GM21619 (cell line): ENCODE measurements around the gene OTUB1.
"Not testable (repeated sequence)": the region's sequence is repeated elsewhere in the genome, so short reads cannot be mapped to it uniquely, and the experiment has no call there.

Experiments used
- ATAC-seq: cut with Tn5 transposase; IDR thresholded peaks from one replicate; pipeline ENCODE4 v1.9.1; 2021; ENCODE audit not compliant: unreplicated experiment

Gene OTUB1

DNA sequence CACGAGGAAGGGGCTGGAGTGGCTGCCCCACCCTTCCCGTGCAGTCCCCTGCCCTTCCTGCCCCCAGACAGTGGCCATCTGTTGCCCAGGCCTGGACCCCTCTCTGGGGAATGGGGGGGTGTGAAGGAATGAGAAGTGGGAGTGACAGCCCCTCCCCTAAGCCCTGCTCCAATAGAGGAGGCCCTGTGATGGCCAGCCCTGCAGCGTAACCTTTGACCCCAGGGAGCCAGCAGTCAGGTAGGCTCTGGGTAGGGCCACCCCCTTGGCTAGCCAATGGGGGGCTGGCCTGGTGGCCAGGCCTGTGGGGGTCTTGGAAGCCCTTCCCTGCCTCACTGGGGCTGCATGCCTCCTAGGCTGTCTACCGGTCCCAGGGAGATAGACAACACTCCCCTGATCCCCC is 56.1 kb downstream of the OTUB1 start:
- no peak for ATAC-seq

DNA sequence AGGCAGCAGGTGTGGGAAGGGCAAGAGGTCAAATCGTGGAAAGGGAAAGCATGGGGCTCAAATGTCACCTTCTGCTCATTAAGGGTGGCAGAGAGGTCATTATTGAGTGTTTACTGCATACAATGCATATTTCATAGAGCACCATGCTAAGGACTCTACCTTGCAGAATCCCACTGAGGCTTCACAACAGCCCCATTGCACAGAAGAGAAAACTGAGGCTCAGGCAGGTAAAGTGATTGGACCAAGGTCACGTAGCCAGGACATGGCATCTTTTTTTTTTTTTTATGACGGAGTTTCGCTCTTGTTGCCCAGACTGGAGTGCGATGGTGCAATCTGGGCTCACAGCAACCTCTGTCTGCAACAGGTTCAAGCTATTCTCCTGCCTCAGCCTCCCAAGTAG is 57.3 kb downstream of the OTUB1 start:
- no peak for ATAC-seq

DNA sequence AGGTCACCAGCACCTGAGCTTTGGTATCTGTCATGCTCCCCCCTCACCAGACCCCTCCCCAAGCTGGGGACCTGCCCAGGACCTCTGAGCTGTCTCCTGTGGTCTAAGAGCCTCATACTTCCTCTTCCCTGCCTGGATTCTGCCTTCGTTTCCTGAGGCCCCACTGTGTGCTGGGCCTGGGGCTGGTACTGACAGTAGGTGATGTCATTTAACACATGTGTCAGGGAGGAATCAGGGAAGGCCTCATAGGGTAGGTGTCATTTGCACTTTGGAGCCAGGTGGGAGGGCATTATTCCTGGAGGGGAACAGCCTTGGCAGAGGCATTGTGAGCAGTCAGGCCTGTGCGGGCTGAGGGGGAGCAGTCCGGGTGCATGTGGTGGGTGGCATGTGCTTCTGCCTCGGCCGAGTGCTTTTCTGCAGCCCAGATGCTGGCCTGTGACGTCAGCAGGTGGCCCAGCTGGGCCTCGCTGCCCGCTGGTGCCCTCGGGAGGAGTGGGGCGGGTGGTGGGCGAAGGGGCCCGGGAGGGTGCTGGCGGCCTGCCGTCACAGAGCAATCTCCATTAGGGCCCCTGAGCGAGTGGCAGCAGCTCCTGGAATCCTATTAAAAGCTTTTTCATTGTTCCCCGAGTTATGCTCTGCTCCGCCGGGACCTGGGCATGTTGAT is 58.6 kb downstream of the OTUB1 start:
- no peak for ATAC-seq

DNA sequence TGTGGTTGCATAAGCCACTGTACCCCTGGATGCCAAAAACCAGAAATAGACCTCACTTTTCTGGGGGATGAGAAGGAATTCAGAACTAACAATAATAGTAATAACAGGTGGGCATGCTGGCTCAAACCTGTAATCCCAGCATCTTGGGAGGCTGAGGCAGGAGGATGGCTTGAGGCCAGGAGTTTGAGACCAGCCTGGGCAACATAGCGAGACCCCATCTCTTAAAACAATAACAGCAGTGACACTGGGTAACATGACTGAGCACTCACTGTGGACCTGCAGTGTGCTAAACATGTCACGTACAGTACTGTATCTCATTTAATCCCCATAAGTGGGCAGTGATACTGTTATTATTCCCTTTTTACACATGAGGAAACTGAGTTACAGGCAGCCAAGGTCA is 59.5 kb downstream of the OTUB1 start:
- ATAC-seq, result no peak

DNA sequence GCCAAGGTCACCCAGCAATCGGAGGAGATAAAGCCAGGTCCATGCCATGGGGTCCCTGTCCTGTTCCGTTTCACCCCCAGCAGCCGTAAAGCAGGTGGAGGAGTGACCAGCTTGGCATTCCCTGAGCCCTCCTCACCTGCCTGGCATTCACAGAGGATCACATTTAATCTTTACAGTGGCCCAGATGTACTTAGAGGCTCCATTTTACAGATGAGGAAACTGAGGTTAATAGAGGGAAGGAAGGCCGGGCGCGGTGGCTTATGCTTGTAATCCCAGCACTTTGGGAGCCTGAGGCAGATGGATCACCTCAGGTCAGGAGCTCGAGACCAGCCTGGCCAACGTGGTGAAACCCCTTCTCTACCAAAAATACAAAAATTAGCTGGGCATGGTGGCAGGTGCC is 61.1 kb downstream of the OTUB1 start:
- not testable (repeated sequence) for ATAC-seq
